HG03571 (cell line): Measurements from ENCODE around the gene ACSM2A.
"Not testable (repeated sequence)": the region's sequence is repeated elsewhere in the genome, so short reads cannot be mapped to it uniquely, and the experiment has no call there.

ENCODE experiments used
- ATAC-seq: cut with Tn5 transposase; IDR thresholded peaks from one replicate; pipeline ENCODE4 v1.9.1; 2021; ENCODE audit not compliant: unreplicated experiment

ACSM2A gene, protein sequence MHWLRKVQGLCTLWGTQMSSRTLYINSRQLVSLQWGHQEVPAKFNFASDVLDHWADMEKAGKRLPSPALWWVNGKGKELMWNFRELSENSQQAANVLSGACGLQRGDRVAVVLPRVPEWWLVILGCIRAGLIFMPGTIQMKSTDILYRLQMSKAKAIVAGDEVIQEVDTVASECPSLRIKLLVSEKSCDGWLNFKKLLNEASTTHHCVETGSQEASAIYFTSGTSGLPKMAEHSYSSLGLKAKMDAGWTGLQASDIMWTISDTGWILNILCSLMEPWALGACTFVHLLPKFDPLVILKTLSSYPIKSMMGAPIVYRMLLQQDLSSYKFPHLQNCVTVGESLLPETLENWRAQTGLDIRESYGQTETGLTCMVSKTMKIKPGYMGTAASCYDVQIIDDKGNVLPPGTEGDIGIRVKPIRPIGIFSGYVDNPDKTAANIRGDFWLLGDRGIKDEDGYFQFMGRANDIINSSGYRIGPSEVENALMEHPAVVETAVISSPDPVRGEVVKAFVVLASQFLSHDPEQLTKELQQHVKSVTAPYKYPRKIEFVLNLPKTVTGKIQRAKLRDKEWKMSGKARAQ

DNA sequence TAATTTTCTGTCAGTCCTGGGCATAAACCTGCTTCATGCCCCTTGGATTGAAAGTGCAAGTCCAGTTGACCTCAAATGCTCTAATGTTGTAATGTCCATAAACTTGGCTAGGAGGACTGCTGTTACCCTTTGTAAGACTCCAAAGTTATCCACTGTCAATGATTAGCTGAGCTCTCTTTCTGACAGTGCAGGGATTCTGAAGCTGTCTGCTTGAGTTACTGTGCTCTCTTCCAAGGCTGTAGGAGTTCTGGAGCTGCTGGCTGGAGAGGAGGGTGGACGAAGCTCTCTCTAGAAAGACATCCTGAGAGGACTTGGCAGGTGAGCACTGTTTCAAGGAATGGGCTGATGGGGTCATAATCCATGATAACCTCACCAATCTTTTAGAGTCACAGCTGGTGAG lies at the start of gene ACSM2A:
TSS of gene ACSM2A (plus strand) at position 158 of the 400 bp plus-strand sequence. CDS start 8,594 bp downstream, outside the sequence.
- ATAC-seq = not testable (repeated sequence)

DNA sequence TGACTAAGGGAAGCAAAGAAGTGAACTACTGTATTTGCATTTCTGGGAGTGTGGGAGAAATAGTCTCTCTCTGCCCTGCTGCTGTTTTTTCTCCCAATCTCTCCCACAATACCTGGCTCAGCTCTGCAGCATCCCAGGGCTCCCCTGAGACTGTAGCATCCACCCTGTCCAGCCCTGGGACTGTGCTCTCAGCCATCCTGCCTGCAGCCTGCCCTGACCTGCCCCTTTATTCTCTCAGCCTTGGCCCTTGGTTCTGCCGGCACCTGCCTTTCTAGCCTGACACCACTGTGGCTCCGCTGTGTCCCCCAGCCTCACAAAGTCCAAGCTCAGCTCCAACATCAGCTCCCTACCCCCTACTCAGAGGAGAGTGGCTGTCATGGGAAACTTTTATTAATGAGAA lies 48.7 kb upstream of the ACSM2A start:
- ATAC-seq = no peak

DNA sequence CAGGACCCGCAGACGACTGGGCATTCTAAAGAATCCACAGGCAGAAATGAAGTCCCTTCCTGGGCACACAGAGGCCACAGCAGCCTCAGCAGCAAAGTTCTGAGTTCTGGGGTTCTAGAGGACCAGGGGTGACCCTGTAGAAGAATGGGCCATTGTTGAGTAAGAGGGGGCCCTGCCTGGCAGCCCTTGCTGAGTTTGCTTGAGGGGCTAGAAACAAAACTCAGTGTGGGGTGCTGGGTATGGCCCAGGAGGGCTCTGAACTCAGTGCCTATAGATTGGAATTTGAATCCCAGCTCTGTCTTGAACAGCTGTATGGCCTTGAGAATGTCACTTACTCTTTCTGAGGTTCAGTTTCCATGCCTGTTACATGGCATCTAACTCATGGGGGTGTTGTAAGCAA lies 46.7 kb upstream of the ACSM2A start, which contains the start of gene PDILT:
TSS of gene PDILT (minus strand) at position 101 of the 400 bp plus-strand sequence. CDS start 5,437 bp downstream, outside the sequence.
- ATAC-seq = no peak

DNA sequence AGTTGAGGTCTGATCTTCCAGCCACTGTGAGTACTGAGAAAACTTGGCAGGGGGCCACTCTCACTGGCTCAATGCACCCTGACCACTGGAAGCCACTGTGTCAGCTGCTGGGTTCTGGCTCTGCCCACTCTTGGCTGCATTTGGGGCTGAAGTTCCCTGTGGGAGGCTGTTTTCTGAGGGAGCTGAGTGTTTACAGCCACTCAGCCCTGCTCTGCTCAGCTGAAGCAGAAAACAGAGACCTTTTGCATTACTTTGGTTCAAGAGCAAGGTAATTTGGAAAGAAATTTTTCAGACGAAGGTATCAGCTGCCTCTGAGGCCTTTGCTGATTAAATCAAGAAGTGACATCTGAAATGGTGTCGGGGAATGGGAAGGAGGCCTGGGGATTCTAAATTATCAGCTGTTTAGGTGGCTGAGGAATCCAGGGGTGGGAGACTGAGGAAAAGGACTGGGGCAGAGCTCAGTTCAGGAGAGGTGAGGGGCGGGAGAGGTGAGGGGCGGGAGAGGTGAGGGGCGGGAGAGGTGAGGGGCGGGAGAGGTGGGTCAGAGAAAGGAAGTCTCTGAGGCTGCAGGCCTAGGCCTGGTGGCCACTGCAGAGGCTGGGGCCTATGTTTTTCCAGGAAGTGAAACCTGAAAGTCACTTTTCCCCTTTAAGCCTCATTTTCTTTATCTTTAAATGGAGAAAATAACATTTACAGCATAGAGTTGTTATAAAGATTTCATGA lies 41.8 kb upstream of the ACSM2A start, which contains the start of gene ACSM5:
TSS of gene ACSM5 (plus strand) at position 137 of the 723 bp plus-strand sequence. CDS start 1,951 bp downstream, outside the sequence.
- peak; percentile 44 for ATAC-seq

DNA sequence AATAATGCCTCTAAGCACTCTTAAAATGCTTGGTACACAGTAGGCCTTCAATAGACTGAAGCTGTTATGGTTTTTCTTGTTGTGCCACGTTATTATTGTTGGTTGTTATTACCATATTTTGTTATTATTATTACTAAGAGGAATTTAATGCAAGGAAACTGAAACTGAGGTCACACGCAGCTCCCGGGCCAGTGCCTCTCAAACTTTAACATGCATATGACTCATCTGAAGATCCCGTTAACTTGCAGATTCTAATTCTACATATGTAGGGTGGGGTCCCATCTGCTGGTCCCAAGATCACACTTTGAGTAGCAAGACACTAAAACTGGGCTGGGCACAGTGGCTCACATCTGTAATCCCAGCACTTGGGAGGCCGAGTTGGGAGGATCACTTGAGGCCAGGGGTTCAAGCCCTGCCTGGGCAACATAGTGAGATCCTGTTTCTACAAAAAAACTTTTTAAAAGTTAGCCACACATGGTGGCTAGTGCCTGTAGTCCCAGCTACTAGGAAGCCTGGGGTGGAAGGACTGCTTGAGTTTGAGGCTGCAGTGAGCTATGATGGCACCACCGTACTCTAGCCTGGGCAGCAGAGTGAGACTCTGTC lies 41.1 kb upstream of the ACSM2A start:
- peak; percentile 68 for ATAC-seq

DNA sequence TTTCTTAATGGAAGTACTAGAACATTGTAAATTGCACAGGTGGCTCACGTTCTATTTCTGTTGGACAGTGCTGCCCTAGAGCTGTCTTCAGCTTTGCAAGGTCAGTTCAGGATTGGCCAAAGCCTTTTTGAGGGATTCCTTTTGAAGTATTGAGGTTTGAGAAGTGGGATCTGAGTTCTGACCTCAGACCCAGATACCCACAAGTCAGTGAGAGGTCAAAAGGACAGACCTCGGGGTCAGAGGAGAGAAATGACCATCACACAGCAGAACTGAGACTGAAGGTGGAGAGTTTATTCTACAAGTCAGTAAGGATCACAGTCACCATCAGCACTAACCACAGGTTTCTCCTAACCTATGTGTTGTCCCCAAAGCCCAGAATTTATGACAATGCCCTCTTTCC lies 40.3 kb upstream of the ACSM2A start:
- no peak for ATAC-seq

DNA sequence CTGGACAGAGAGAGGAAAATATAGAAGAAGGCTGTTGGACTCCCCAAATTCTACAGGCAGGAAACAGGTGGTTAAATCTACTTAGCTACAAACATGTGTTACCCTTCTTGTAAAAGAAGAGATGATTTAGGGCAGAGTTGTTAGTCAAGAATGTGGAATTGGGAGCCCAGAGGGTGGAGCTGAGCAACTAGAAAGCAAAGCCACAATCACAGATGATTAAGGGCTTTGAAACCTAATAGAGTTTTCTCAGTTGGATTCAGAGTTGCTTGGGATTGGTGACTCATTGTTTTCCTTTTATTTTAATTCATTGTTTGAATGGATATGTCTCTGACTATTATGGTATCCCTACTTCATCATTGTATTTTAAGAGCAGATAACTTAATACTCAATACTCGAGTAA lies 35.8 kb upstream of the ACSM2A start:
- ATAC-seq = no peak

DNA sequence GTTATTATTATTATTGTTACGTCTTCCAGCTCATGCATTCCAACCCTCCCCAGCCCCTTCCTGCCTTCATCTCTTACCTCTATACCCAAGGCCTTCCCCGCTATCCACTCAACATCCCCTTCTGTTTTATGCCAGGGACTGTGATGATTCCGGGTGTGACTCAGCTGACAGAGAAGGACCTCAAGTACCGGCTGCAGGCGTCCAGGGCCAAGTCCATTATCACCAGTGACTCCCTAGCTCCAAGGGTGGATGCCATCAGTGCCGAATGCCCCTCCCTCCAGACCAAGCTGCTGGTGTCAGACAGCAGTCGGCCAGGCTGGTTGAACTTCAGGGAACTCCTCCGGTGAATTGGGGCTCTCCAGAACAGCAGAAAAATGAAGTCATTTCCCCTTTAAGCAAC lies 32.2 kb upstream of the ACSM2A start:
- not testable (repeated sequence) for ATAC-seq

DNA sequence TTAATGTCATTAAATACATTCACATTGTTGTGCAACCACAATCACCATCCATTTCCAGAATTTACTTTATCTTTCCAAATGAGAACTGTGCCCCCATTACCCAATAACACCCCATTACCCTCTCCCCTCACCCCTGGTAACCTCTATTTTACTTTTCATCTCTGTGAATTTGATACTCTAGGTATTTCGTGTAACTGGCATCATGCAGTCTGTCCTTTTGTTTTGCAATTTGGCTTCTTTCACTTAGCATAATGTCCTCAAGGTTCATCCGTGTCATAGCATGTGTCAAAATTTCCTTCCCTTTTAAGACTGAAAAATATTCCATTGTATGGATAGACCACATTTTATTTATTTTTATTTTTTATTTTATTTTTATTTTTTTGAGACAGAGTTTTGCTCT lies 29.6 kb upstream of the ACSM2A start:
- ATAC-seq = not testable (repeated sequence)

DNA sequence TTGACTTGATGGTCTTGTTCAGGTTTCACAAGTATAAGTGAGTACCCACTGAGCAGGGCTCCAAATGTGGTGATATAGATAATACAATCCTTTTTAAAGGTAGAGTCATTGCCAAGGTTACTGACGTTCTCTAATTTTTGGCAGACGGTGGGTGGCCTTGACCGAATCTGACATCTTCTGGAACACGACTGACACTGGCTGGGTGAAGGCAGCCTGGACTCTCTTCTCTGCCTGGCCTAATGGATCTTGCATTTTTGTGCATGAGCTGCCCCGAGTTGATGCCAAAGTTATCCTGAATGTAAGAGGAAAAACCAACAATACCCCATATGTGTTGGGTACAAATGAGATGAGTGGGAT lies 27.6 kb upstream of the ACSM2A start:
- ATAC-seq = not testable (repeated sequence)

DNA sequence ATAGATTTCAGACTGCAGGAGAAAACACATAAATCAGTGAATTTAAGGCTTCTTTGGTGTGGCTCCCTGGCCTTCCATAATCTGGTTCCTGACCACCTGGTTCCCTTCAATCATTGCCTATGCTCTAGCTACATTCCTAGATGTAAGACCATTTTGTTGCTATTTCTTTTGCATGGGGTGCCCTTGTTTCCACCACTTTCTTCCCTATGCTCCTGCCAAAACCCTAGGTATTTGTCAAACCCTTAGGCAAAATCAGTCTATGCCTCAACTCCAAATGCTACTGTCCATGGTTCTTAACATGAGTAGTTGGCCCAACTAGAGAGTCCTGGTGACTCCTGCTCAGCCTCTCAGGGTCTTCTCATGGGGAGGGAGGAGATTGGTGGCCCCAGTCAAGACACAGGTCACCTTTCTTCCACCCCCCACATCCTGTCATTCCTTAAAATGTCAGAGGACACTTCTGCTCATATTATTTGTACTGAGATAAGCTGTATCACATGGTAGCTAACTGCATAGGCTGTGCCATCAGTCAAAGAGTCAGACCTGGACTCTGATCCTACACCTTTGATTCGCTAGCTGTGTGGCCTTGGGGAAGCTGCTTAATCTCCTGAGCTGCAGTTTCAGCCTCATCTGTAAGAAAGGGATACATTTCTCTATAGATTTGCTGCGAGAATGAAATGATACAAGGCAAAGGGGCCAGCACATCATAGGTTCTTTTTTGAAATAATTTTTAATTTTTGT lies 27.0 kb upstream of the ACSM2A start:
- no peak for ATAC-seq

DNA sequence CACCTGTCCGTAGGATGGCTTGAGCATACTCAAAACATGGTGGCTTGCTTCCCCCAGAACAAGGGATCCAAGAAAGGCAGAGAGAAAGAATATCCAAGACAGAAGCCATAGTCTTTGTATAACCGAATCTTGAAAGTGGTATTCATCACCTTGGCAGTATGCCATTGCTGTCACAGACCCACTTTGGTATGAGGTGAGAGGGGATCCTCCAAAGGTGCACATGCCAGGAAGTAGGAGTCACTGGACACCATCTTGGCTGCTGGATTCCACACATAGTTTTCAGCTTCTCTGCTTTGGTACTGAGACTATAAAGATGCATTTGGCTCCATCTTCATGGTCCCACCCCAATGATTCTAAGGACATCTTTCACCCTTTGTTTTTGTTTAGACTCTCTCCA lies 23.9 kb upstream of the ACSM2A start:
- not testable (repeated sequence) for ATAC-seq

DNA sequence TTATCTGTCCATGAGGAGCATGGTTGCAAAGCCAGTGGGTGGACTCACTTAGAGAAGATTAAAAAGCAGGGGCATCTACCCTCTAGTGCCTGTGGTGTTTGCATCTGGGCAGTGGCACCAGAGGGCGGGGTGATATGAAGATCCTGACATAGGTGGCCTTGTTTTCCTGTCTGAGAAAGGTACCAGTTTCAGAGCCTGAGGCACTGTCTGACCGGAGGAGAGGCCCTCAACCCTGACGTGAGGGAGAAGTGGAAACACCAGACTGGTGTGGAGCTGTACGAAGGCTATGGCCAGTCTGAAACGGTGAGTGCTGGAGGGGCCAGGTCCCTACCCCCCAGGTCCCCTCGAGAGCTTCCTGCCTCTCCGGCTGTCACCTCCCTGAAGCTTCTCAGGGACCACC lies 21.8 kb upstream of the ACSM2A start:
- ATAC-seq = not testable (repeated sequence)

DNA sequence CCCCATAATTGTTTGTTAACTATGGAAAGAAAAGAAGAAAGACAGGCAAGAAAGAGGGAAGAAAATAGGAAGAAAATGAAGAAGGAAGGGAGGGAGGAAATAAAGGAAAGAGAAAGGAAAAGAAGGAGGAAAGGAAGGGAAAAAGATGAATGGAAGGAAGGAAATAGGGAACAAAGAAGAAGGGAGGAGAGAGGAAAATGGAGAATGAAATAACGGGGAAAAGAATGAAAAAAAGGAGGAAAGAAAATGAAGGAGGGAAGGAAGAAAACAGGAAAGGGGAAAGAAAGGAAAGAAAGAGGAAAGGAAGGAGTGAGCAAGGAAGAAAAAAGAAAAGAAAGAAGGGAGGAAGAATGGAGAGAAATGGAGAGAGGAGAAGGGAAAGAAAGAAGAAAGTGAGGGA lies 20.8 kb upstream of the ACSM2A start:
- ATAC-seq = not testable (repeated sequence)

DNA sequence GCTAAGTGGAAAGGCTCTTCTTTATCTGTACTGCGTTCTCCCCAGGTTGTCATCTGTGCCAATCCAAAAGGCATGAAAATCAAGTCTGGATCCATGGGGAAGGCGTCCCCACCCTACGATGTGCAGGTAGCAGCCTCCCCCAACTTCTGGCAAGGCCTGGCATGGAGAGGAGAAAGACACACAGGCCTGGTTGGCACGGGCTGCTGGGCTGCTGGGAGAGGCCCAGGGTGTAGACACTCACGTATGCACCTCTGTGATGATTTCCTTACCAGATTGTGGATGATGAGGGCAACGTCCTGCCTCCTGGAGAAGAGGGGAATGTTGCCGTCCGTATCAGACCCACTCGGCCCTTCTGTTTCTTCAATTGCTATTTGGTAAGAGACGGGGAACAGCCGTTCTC lies 20.4 kb upstream of the ACSM2A start:
- no peak for ATAC-seq

DNA sequence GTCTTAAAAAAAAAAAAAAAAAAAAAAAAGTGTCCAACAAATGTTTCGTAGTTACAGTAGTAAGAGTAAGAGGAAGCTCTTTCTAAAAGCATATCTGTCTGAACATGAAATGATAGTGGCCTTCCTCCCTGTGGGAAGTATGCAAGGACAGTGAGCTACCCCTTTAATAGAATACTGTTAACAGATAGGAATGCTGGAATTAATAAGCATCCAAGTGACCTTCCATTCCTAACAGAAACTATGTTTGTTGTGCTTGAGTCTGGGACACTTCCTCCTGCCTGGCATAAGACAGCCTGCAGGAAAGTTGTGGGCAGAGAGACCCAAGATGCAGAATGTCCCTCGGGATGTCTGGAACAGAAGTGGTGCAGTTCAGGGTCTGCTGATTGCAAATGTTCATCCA lies 12.4 kb upstream of the ACSM2A start:
- ATAC-seq = not testable (repeated sequence)

DNA sequence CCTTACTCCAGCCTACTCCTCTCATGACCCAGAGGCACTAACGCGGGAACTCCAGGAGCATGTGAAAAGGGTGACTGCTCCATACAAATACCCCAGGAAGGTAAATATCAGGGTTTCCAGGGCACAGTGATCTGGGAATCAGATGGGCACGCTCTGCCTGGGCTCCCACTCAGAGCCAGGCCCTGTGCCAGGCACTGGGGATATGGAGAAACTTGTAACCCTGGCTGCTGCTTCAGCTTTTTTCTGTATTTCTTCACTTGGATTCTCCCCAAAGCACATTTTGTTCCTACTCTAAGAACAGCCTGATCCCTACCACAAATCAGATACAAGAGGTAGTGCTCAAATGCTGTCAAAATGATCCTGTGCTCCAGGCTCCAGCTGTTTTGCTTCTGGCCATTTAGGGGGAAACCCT lies 11.5 kb upstream of the ACSM2A start:
- ATAC-seq = not testable (repeated sequence)

DNA sequence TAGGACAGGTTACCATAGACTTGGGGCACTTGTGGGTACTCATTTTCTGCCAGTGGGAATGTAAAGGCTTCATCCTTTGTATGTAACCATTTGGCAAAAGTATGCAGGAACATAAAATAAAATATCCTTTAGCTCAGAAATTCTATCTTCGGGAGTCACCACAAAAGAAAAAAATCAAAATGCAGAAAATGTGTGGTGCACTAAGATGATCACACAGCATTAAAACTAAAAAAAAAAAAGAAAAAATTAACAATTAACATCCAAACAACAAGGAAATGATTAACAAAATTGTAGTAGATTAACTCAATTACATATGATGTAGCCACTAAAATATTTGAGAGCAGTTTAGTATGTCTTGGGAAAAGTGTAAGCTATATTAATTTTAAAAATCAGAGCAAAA lies 10.6 kb upstream of the ACSM2A start:
- not testable (repeated sequence) for ATAC-seq

DNA sequence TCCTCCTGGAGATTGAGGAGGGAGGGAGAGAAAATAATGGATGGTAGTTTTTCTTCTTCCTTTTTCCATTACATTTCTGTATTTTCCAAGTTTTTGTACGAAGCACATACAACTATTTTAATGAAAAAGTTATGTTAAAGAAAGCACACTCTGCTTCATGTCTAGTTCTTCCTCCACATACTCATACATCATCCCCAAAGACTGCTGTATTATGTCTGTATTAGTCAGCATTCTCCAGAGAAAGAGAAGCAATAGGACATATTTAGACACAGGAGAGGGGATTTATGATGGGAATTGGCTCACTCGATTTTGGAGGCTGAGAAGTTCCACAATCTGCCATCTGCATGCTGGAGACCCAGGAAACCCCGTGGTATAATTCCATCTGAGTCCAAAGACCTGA lies 10.1 kb upstream of the ACSM2A start:
- no peak for ATAC-seq

DNA sequence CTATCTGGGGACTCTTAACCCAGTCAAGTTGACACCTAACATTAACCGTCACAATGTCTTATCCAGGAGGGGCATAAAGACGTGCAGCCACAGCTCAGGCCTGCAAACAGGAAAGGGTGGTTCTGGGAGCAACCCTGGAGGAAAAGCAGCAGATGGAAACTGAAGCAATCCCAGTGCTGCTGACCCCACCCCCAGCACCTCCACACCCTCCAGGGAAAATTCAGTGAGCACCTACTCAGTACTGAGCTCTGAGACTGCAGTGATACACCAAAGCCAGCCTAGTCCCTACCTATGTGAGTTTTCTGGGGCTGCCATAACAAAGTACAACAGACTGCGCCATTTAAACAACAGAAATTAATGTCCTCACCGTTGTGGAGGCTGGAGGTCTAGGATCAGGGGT lies 9.5 kb upstream of the ACSM2A start:
- not testable (repeated sequence) for ATAC-seq
